GM12878 (cell line): ENCODE results near the gene PTGES2. TPM values are rescaled to one million over a fixed set of nuclear protein-coding genes. Genes with fewer than 3 reads are reported as not detected.

Source experiments
- ATAC-seq: fragments of 200-7000 bp; cut with Tn5 transposase; 3 replicates; pipeline ENCODE4 v1.9.1; 2020; ENCODE audit warnings: mild to moderate bottlenecking, moderate library complexity
- BruUV-seq: library from RNA; stranded (reverse); fragments of 400-500 nt; replicated peaks from 2 replicates; lab custom pipeline; 2021; lab: Mats Ljungman, UMichigan
- CTCF ChIA-PET: fragments of 300-600 bp; sonication (Branson Sonifier 250); formaldehyde crosslinking; extraction: SDS; loops from one replicate; lab custom pipeline; 2021; ENCODE audit warnings: inconsistent platforms; lab: Yijun Ruan, JAX
- POLR2A ChIA-PET: fragments of 350-600 bp; formaldehyde crosslinking; extraction: SDS; loops from one replicate; lab custom pipeline; 2021; ENCODE audit warnings: inconsistent platforms; lab: Charles Lee
- RAD21 ChIA-PET: fragments of 300-600 bp; sonication (Branson Sonifier 250); formaldehyde crosslinking; loops from one replicate; lab custom pipeline; 2023; ENCODE audit warnings: antibody characterized with exemption; ENCODE audit not compliant: unreplicated experiment; lab: Charles Lee
- SMC1A ChIA-PET: fragments of 300-600 bp; sonication (Branson Sonifier 250); formaldehyde crosslinking; loops from one replicate; lab custom pipeline; 2023; ENCODE audit not compliant: unreplicated experiment, uncharacterized antibody; lab: Charles Lee
- DNase-seq: peaks from one replicate; pipeline ENCODE4 v3.0.0-alpha.2; 2011; ENCODE audit warnings: low read depth, low spot score
- FAIRE-seq: peaks from 3 replicates; lab custom pipeline; 2011; peaks lifted over from hg19 to GRCh38; lab: Jason Lieb, UNC
- H2AFZ ChIP-seq: 2 replicates; pipeline ENCODE4 v1.6.0; 2011; ENCODE audit warnings: low read depth, low read length, control low read depth; ENCODE audit not compliant: control insufficient read depth
- H3K27ac ChIP-seq: 2 replicates; pipeline ENCODE4 v1.5.1; 2011; ENCODE audit warnings: control low read depth; ENCODE audit not compliant: control insufficient read depth, insufficient read depth
- H3K27me3 ChIP-seq, 2 experiments: replicated peaks in 1 of 2; 2 replicates each; pipeline versions ENCODE4 v1.6.0 to v1.6.1; 2011; ENCODE audit warnings: low read length in 1 of 2; ENCODE audit not compliant: control insufficient read depth in 2 of 2, insufficient read depth in 2 of 2
- H3K36me3 ChIP-seq, 2 experiments: 2 replicates each; pipeline ENCODE4 v1.5.1; 2011; ENCODE audit warnings: low read length in 1 of 2; ENCODE audit not compliant: control insufficient read depth in 2 of 2, insufficient read depth in 2 of 2
- H3K4me1 ChIP-seq: 2 replicates; pipeline ENCODE4 v1.6.1; 2011; ENCODE audit warnings: mild to moderate bottlenecking, low read length, moderate library complexity, mixed read lengths; ENCODE audit not compliant: control insufficient read depth, insufficient read depth
- H3K4me2 ChIP-seq: 2 replicates; pipeline ENCODE4 v1.6.0; 2011; ENCODE audit warnings: control low read depth; ENCODE audit not compliant: control insufficient read depth, insufficient read depth
- H3K4me3 ChIP-seq: fragments of 200-600 bp; sonication (generic); 2 replicates; pipeline ENCODE4 v1.5.1; 2016
- H3K79me2 ChIP-seq: 2 replicates; pipeline ENCODE4 v1.6.0; 2011; ENCODE audit warnings: low read length; ENCODE audit not compliant: control insufficient read depth, insufficient read depth
- H3K9ac ChIP-seq: 2 replicates; pipeline ENCODE4 v1.8.0; 2011; ENCODE audit warnings: low read length, control low read depth, mixed read lengths; ENCODE audit not compliant: control insufficient read depth, insufficient read depth
- H3K9me3 ChIP-seq: replicated peaks from 3 replicates; pipeline ENCODE4 v1.5.1; 2011; ENCODE audit warnings: mild to moderate bottlenecking, low read length; ENCODE audit not compliant: control insufficient read depth, insufficient read depth
- H4K20me1 ChIP-seq: 2 replicates; pipeline ENCODE4 v1.6.0; 2011; ENCODE audit not compliant: control insufficient read depth, insufficient read depth
- FOS ChIP-seq: IDR thresholded peaks from 3 replicates; pipeline ENCODE4 v1.6.1; 2011; ENCODE audit warnings: borderline replicate concordance; ENCODE audit not compliant: insufficient read length; ENCODE audit errors: extremely low read depth
- POLR2AphosphoS5 ChIP-seq: IDR thresholded peaks from 2 replicates; pipeline ENCODE4 v1.6.1; 2011; ENCODE audit warnings: mild to moderate bottlenecking, low read length, inconsistent platforms
- TAF1 ChIP-seq: IDR thresholded peaks from 2 replicates; pipeline ENCODE4 v1.6.1; 2011; ENCODE audit warnings: mild to moderate bottlenecking, low read depth, low read length, borderline replicate concordance
- YY1 ChIP-seq: IDR thresholded peaks from 2 replicates; pipeline ENCODE4 v1.6.1; 2011; ENCODE audit warnings: low read depth, mild to moderate bottlenecking, low read length
- ZNF622 ChIP-seq: fragments of 450-650 bp; IDR thresholded peaks from 2 replicates; pipeline ENCODE4 v1.6.1; 2017; ENCODE audit warnings: mild to moderate bottlenecking, inconsistent platforms
- WGBS: methylation state at CpG from one replicate; pipeline ENCODE4 v1.1.6; 2016; ENCODE audit warnings: low lambda C conversion rate; ENCODE audit not compliant: insufficient replicate concordance, insufficient coverage; ENCODE audit errors: missing lambda C conversion rate; 5-methylcytosine and 5-hydroxymethylcytosine counted together
- in situ Hi-C: fragments of 300-500 bp; cut with MboI; formaldehyde crosslinking; loops from 9 replicates; pipeline ENCODE4 v1.14.3; 2018; ENCODE audit warnings: mixed read lengths
- intact Hi-C: fragments of 100-400 bp; cut with micrococcal nuclease; formaldehyde crosslinking; loops from one replicate; pipeline ENCODE4 v1.14.2; 2022; ENCODE audit not compliant: unreplicated experiment
- polyA plus RNA-seq, 11 experiments: library from polyadenylated mRNA; depleted of rRNA in 4 of 11; unstranded in 6 of 11; stranded (reverse) in 5 of 11; fragments of >200 nt; fragmentation: Nextera tagmentation in 4 of 11; fragmentation: Illumina TruSeq in 1 of 11; extraction: Ambion mirVana in 4 of 11; extraction: Trizol in 1 of 11; gene quantifications; 1 replicate in 1 of 11; 2 replicates in 10 of 11; pipeline versions ENCODE4 v1.2.1 to v1.2.3, GENCODE V29; 2011 to 2016; ENCODE audit warnings: inconsistent platforms in 2 of 11, missing spikeins in 2 of 11, low read depth in 1 of 11
- total RNA-seq, 4 experiments: library from RNA; depleted of rRNA in 3 of 4; stranded (reverse); fragments of >200 nt in 3 of 4; fragmentation: Illumina TruSeq in 1 of 4; extraction: Trizol in 1 of 4; gene quantifications; 2 replicates each; pipeline versions ENCODE4 v1.2.1 to v1.2.3, GENCODE V29; 2013 to 2021
- TF ChIP-seq, protein P1 (sequence below): IDR thresholded peaks from 2 replicates; pipeline ENCODE4 v1.6.1; 2012; ENCODE audit warnings: improper control_type of control experiment, low read depth, low read length; ENCODE audit not compliant: insufficient replicate concordance
- TF ChIP-seq, protein P2 (sequence below): fragments of 450-650 bp; IDR thresholded peaks from 2 replicates; pipeline ENCODE4 v1.6.1; 2017; ENCODE audit warnings: mild to moderate bottlenecking

The PTGES2 gene
- total and polyA plus RNA-seq, 10 of the 15 experiments (the other 5 are each of a cell fraction or from before 2014, with no cell fraction given): 2.1 to 141 (median 99.1) TPM

DNA sequence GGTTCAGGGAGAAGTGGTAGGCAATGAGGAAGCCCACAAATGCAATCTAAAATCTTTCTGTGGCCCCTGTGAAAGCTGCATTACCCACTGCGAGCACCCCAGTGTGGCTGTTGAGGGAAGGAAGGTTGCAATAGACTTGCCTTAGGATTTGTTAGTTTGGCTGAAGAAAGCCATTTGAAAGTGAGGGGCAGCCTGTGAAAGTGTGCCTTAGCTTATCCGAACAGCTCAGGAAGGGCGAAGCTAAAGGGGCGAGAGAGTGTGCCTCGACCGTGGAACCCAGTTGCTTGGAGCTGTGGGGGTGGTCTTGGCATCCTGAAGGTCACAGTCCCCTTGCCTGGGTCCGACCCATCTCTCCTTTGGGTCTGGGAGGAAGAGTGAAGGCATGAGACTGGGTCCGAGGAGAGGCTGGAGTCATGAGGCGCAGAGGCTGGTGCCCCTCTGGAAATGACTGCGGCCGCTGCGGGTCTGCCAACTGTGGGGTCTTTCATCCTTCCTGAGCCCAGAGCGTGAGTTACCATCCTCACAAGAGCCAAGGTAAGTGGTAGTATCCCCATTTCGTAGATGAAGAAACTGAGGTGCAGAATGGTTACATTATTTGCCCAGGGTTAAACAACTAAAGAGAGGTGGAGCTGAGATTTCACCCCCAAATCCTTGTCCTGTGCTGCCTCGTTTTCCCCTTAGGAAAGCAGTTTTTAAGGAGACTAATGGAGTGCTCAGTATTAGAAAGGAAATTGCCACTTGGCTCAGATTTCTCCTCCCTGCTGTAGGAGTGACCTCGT, 35.1 kb downstream of the PTGES2 start:
- Histone ChIP-seq H3K4me3 (no peak overlapping the region), H3K4me1 (peaks cover 25% of the 10 kb centered on the region), H4K20me1 (peaks cover 3% of the 10 kb centered on the region; the same call in 1 of the 2 replicates), H3K79me2 (peaks cover 32% of the 10 kb centered on the region), H3K9me3 (no peaks in the 10 kb centered on the region), H3K9ac (no peak overlapping the region), H3K27me3 (no peaks in the 10 kb centered on the region), H3K36me3 (peaks cover 8 to 10% of the 10 kb centered on the region in 2 experiments; a peak in 3 of 4 replicates), H2AFZ (no peak overlapping the region), H3K27ac (no peak overlapping the region), H3K4me2 (no peak overlapping the region)
- POLR2A ChIA-PET: interaction anchor here (0.6 to 2.7 kb wide), 8 partner anchors 12 to 506 kb away, joined by 3 to 12 read pairs (median 4); partner anchors contain the start of genes NAIF1 and SLC25A25
- BruUV-seq: no TSS peak
- 95% methylated on average over 15 of the region's 16 CpGs for WGBS
- CTCF ChIA-PET: interaction anchor here (0.5 to 2.5 kb wide), 11 partner anchors 10 to 595 kb away, joined by 3 to 17 read pairs (median 4); partner anchors contain the start of genes NAIF1 and SLC25A25
- ATAC-seq (no peak), FAIRE-seq (no peak), DNase-seq (no peak)
- TF ChIP-seq YY1 (no peak), ZNF622 (no peak)
- intact Hi-C loops (no loop called here), in situ Hi-C loops (no loop called here)
- SMC1A ChIA-PET: interaction anchor here (0.6 to 3.5 kb wide), 7 partner anchors 7 to 137 kb away, joined by 3 to 21 read pairs (median 6); no protein-coding TSS in a partner anchor
- RAD21 ChIA-PET: interaction anchor here (1.2 to 1.3 kb wide), 2 partner anchors 24 to 58 kb away, joined by 3 read pairs; partner anchors contain the start of gene SLC25A25

- no peak overlapping the region for H2AFZ ChIP-seq
- in situ Hi-C loops (no loop called here), intact Hi-C loops (no loop called here)
- ATAC-seq: no peak
- no peak for DNase-seq
- ChIA-PET RAD21 (interaction anchor here (1.3 kb wide), 1 partner anchor 57 kb away, joined by 3 read pairs; no protein-coding TSS in a partner anchor), SMC1A (interaction anchor here (1.0 to 1.5 kb wide), 2 partner anchors 8 to 13 kb away, joined by 4 read pairs; no protein-coding TSS in a partner anchor), CTCF (interaction anchor here (0.5 to 2.4 kb wide), 4 partner anchors 10 to 596 kb away, joined by 3 to 17 read pairs (median 4); no protein-coding TSS in a partner anchor), POLR2A (interaction anchor here (0.6 to 1.9 kb wide), 5 partner anchors 11 to 432 kb away, joined by 3 to 7 read pairs (median 4); no protein-coding TSS in a partner anchor)
- no peak overlapping the region for H3K27ac ChIP-seq
- H3K79me2 ChIP-seq: peaks cover 28% of the 10 kb centered on the region
- no peak for FAIRE-seq
- no TSS peak for BruUV-seq
- H3K9me3 ChIP-seq: no peaks in the 10 kb centered on the region
- no peak overlapping the region for H3K9ac ChIP-seq
- WGBS: 82% methylated on average over 12 of the region's 13 CpGs
- H3K27me3 ChIP-seq: no peaks in the 10 kb centered on the region
- peaks cover 8 to 10% of the 10 kb centered on the region in 2 experiments; a peak in 3 of 4 replicates for H3K36me3 ChIP-seq
- peaks cover 3% of the 10 kb centered on the region; the same call in 1 of the 2 replicates for H4K20me1 ChIP-seq
- no peak overlapping the region for H3K4me3 ChIP-seq
- peaks cover 25% of the 10 kb centered on the region for H3K4me1 ChIP-seq
- no peak overlapping the region for H3K4me2 ChIP-seq
- TF ChIP-seq POLR2AphosphoS5: no peak
- TF ChIP-seq FOS: no peak
- TF ChIP-seq TAF1: no peak
- TF ChIP-seq, protein P1, sequence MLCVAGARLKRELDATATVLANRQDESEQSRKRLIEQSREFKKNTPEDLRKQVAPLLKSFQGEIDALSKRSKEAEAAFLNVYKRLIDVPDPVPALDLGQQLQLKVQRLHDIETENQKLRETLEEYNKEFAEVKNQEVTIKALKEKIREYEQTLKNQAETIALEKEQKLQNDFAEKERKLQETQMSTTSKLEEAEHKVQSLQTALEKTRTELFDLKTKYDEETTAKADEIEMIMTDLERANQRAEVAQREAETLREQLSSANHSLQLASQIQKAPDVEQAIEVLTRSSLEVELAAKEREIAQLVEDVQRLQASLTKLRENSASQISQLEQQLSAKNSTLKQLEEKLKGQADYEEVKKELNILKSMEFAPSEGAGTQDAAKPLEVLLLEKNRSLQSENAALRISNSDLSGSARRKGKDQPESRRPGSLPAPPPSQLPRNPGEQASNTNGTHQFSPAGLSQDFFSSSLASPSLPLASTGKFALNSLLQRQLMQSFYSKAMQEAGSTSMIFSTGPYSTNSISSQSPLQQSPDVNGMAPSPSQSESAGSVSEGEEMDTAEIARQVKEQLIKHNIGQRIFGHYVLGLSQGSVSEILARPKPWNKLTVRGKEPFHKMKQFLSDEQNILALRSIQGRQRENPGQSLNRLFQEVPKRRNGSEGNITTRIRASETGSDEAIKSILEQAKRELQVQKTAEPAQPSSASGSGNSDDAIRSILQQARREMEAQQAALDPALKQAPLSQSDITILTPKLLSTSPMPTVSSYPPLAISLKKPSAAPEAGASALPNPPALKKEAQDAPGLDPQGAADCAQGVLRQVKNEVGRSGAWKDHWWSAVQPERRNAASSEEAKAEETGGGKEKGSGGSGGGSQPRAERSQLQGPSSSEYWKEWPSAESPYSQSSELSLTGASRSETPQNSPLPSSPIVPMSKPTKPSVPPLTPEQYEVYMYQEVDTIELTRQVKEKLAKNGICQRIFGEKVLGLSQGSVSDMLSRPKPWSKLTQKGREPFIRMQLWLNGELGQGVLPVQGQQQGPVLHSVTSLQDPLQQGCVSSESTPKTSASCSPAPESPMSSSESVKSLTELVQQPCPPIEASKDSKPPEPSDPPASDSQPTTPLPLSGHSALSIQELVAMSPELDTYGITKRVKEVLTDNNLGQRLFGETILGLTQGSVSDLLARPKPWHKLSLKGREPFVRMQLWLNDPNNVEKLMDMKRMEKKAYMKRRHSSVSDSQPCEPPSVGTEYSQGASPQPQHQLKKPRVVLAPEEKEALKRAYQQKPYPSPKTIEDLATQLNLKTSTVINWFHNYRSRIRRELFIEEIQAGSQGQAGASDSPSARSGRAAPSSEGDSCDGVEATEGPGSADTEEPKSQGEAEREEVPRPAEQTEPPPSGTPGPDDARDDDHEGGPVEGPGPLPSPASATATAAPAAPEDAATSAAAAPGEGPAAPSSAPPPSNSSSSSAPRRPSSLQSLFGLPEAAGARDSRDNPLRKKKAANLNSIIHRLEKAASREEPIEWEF: no peak
- TF ChIP-seq, protein P2, sequence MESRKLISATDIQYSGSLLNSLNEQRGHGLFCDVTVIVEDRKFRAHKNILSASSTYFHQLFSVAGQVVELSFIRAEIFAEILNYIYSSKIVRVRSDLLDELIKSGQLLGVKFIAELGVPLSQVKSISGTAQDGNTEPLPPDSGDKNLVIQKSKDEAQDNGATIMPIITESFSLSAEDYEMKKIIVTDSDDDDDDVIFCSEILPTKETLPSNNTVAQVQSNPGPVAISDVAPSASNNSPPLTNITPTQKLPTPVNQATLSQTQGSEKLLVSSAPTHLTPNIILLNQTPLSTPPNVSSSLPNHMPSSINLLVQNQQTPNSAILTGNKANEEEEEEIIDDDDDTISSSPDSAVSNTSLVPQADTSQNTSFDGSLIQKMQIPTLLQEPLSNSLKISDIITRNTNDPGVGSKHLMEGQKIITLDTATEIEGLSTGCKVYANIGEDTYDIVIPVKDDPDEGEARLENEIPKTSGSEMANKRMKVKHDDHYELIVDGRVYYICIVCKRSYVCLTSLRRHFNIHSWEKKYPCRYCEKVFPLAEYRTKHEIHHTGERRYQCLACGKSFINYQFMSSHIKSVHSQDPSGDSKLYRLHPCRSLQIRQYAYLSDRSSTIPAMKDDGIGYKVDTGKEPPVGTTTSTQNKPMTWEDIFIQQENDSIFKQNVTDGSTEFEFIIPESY: no peak
Observed at GRCh38 chr9:128091571-128091970, 36.0 kb downstream of the PTGES2 start.
